Measurements from ENCODE around the gene BMP2K. TPM values are rescaled to one million over a fixed set of nuclear protein-coding genes. Genes with fewer than 3 reads are reported as not detected.

Gene BMP2K
- total and polyA plus RNA-seq, 2 of the 8 experiments (the other 6 are each of a cell fraction or from before 2014, with no cell fraction given) = 15.6 to 24.1 TPM

- WGBS, 2 experiments (ENCODE audit: extremely low coverage in 1 of 2, insufficient coverage in 1 of 2, insufficient read length in 1 of 2, insufficient replicate concordance in 2 of 2, low coverage in 1 of 2, low lambda C conversion rate in 2 of 2, missing lambda C conversion rate in 1 of 2) = 1% methylated on average over 26 of the region's 77 CpGs; no CpG with 5 or more reads in 1 of the 2 experiments
- Histone ChIP-seq H4K91ac (replicated peaks; ENCODE audit: insufficient read length, low read length) (no peak within 1 kb of the TSS), H4K8ac (ENCODE audit: extremely low read depth, insufficient read depth, low read length) (peak within 1 kb of the TSS; percentile 93), H4K5ac (ENCODE audit: insufficient read length, low read depth, low read length) (peak within 1 kb of the TSS; percentile 8), H3K9ac (replicated peaks in 1 of 4; ENCODE audit: extremely low read depth in 1 of 4, low read depth in 3 of 4, low read length in 3 of 4) (peak within 1 kb of the TSS; percentile 75 to 93 (median 82)), H3K9me3 (ENCODE audit: insufficient read depth in 2 of 2, low read depth in 1 of 2, low read length in 1 of 2) (no peaks in the 10 kb centered on the region), H2BK20ac (ENCODE audit: low read length) (no peak within 1 kb of the TSS), H2BK12ac (ENCODE audit: low read depth, low read length) (0 out of 2 replicates have a peak within 1 kb of the TSS, but pooled peaks have one; percentile 29), H3K27ac (ENCODE audit: low read depth, low read length) (peak within 1 kb of the TSS; percentile 79), H4K20me1 (replicated peaks in 1 of 2; ENCODE audit: control insufficient read depth in 1 of 2, insufficient read depth in 2 of 2, low read length in 2 of 2) (peaks cover 2 to 4% of the 10 kb centered on the region in 2 experiments), H3K79me2 (ENCODE audit: control insufficient read depth in 1 of 2, insufficient read depth in 2 of 2, low read length in 2 of 2) (peaks cover 0 to 17% of the 10 kb centered on the region in 2 experiments; a peak in 3 of 4 replicates), H2BK15ac (ENCODE audit: low read length) (no peak within 1 kb of the TSS; the same call in 1 of the 2 replicates), H3K4ac (replicated peaks; ENCODE audit: insufficient read length, low read depth, low read length) (no peak within 1 kb of the TSS), H2BK5ac (ENCODE audit: low read depth, low read length) (peak within 1 kb of the TSS; percentile 64; the same call in 1 of the 2 replicates), H3K27me3 (replicated peaks in 1 of 4; ENCODE audit: control insufficient read depth in 3 of 4, extremely low read depth in 1 of 4, insufficient read depth in 3 of 4, low read length in 3 of 4) (peaks cover 0 to 13% (median 3%) of the 10 kb centered on the region in 4 experiments; a peak in 4 of 7 replicates), H3K23ac (ENCODE audit: insufficient read length) (no peak within 1 kb of the TSS), H3K4me3 (ENCODE audit: extremely low read depth in 1 of 4, insufficient read depth in 2 of 4, low read depth in 3 of 4, low read length in 4 of 4) (peak within 1 kb of the TSS; percentile 61 to 95 (median 86)), H3K56ac (replicated peaks; ENCODE audit: insufficient read length, low read depth, low read length) (no peak within 1 kb of the TSS), H2BK120ac (replicated peaks; ENCODE audit: low read depth, low read length) (no peak within 1 kb of the TSS), H3K23me2 (ENCODE audit: low read depth, low read length) (peaks cover 5% of the 10 kb centered on the region; the same call in 1 of the 2 replicates), H3K4me2 (ENCODE audit: insufficient read depth in 1 of 2, low read depth in 2 of 2, low read length in 2 of 2) (peak within 1 kb of the TSS; percentile 80 to 81), H3K4me1 (replicated peaks in 1 of 4; ENCODE audit: control insufficient read depth in 3 of 4, insufficient read depth in 4 of 4, low read length in 3 of 4) (peaks cover 0 to 14% (median 3%) of the 10 kb centered on the region in 4 experiments; a peak in 3 of 7 replicates), H3K79me1 (ENCODE audit: low read depth, low read length) (no peaks in the 10 kb centered on the region; the same call in 1 of the 2 replicates), H2AFZ (ENCODE audit: low read length) (peak within 1 kb of the TSS; percentile 99), H2AK5ac (ENCODE audit: low read depth, low read length) (no peak within 1 kb of the TSS), H3K14ac (ENCODE audit: insufficient read length) (no peak within 1 kb of the TSS), H3K36me3 (ENCODE audit: control insufficient read depth in 2 of 4, insufficient read depth in 4 of 4, low read length in 3 of 4) (no peaks in the 10 kb centered on the region), H3K18ac (ENCODE audit: extremely low read depth, low read length) (peak within 1 kb of the TSS; percentile 36; the same call in 1 of the 2 replicates)
- peak; percentile 58 to 91 for DNase-seq (ENCODE audit: low read depth in 1 of 2, low spot score in 2 of 2)
- POLR2A ChIA-PET (ENCODE audit: partially characterized antibody) = interaction anchor here (0.5 to 1.3 kb wide), 3 partner anchors 25 to 1779 kb away, joined by 3 to 4 read pairs (median 3); no protein-coding TSS in a partner anchor
- no peak for FAIRE-seq
- CTCF ChIA-PET (ENCODE audit: partially characterized antibody) = interaction anchor here (3.3 kb wide), 1 partner anchor 14 kb away, joined by 13 read pairs; no protein-coding TSS in a partner anchor
- TF ChIP-seq SUZ12 (IDR thresholded peaks at IDR 0.05; ENCODE audit: low read length) = no peak
- TF ChIP-seq KDM5A (IDR thresholded peaks at IDR 0.05; ENCODE audit: low read length) = no peak
- TF ChIP-seq BACH1 (IDR thresholded peaks at IDR 0.05; ENCODE audit: low read length) = no peak
- TF ChIP-seq RNF2 (IDR thresholded peaks at IDR 0.05; ENCODE audit: borderline replicate concordance, low read depth, low read length, missing control alignments, poor library complexity, severe bottlenecking) = no peak
- TF ChIP-seq PHF8 (conservative IDR thresholded peaks at IDR 0.05; ENCODE audit: low read depth, low read length) = peak; percentile 93
- peak; percentile 93; the same call in 1 of the 2 replicates for TF ChIP-seq RBBP5 (IDR thresholded peaks at IDR 0.05; ENCODE audit: borderline replicate concordance, low read depth, low read length)
- TF ChIP-seq POU5F1 (IDR thresholded peaks at IDR 0.05; ENCODE audit: low read depth, low read length) = no peak
- no peak for TF ChIP-seq SAP30 (IDR thresholded peaks at IDR 0.05; ENCODE audit: insufficient read depth, insufficient replicate concordance, low read length)
- TF ChIP-seq YY1 (IDR thresholded peaks at IDR 0.05; ENCODE audit: low read depth, low read length) = no peak; the same call in 1 of the 2 replicates
- no peak for TF ChIP-seq SP1 (IDR thresholded peaks at IDR 0.05; ENCODE audit: low read depth, low read length)
- no peak for TF ChIP-seq MAFK (IDR thresholded peaks at IDR 0.05; ENCODE audit: low read depth, low read length)
These were observed 162.9 kb downstream of the BMP2K start, which contains the start of gene PAQR3 for GRCh38 chr4:78938868-78939666. TSS of gene PAQR3 (minus strand) at chr4:78939438. CDS start at chr4:78939224, 214 bp downstream.
